ENCODE measurements around the gene AGXT.
"Not testable (repeated sequence)": the region's sequence is repeated elsewhere in the genome, so short reads cannot be mapped to it uniquely, and the experiment has no call there.

The AGXT gene

DNA sequence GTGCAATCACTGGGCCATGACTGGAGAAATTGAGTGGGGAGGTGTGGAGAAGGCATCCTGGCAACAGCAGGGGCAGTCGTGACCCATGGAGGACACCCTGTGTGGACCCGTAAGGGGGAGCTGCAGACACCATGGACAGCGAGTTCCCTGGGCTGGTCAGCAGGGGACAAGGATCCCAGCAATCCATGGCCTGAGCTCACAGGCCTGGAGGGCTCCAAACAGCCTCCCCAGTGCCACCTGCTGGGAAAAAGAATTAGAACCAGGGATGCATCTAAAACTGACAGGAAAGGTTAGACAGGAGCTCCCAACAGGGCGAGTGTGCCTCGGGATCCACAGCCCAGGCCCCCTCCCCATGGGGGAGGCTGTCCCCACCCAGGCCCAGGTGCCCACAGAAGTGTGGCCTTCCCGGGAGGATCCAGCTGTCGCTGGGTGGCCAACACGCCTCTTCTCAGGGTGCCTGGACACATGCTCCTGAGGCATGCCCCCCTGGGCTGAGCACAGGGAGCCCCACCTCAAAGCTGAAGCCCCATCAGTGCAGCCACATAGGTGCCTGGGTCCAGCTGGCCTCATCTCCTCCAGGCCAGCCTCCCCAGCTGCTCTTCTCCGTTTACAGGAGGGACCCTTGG lies 28.1 kb upstream of the AGXT start:
- DNase-seq, result peak; percentile 51 to 83

GRCh38 chr2:240846309-240846708 lies 22.3 kb upstream of the AGXT start:
- DNase-seq, result not testable (repeated sequence)

DNA sequence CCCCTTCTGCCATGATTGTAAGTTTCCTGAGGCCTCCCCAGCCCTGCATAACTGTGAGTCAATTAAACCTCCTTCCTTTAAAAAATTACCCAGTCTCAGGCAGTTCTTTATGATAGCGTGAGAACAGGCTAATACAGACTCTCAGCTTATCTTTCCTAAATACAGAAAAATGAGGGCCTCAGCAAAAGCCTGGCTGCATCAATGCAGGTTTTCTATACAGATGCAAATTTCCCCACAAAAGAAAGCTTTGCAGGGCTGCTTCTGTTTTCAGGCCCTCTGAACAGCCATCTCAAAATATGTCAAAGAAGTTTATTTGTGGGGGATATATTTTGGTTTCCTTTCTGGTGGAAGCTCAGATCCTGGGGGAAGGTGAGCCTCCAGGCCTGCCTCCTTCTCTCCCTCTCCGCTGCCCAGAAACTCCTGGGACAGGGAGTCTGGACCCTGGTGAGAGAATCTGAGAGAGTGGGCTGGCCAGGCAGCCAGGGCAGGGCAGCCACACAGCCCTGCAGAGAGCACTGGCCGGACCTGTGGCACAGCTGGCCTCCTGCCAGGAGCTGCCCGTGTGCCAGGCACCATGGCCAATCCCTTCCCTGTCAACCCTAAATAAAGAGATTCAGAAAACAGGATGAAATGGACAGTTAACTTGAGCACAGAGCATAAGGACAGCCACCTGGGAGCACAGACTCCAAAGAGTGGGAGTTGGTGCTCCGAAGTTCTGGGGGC lies 21.6 kb upstream of the AGXT start:
- DNase-seq, result no peak

DNA sequence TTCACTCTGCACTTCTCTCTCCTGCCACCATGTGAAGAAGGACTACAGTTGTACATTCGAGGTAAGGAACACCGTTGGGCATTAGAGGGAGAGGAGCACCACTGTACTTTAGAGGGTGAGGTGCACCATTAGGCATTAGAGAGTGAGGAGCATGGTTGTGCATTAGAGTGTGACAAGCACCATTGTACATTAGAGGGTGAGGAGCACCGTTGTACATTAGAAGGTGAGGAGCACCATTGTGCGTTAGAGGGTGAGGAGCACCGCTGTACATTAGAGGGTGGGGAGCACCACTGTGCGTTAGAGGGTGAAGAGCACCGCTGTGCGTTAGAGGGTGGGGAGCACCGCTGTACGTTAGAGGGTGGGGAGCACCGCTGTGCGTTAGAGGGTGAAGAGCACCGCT lies 20.8 kb upstream of the AGXT start:
- DNase-seq, result no peak

DNA sequence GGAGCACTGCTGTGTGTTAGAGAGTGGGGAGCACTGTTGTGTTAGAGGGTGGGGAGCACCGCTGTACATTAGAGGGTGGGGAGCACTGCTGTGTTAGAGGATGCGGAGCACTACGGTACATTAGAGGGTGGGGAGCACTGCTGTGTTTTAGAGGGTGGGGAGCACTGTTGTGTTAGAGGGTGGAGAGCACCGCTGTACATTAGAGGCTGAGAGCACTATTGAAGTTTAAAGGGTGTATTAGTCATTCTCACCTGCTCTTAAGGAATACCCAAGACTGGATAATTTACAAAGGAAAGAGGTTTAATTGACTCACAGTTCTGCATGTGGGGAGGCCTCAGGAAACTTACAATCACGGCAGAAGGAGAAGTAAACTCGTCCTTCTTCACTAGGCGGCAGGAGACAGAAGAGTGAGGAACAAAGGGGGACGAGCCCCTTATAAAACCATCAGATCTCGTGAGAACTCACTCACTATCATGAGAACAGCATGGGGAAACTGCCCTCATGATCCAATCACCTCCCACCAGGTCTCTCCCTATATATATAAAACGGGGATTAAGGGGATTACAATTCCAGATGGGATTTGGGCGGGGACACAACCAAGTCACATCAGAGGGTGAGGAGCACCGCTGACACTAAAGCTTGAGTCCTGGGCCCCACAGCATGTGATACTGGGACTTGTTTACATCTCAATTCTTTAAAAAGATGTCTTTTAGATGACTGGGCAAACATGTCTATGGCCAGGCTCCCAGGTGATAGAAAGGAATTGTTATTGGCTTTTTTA lies 19.5 kb upstream of the AGXT start:
- DNase-seq, result no peak

DNA sequence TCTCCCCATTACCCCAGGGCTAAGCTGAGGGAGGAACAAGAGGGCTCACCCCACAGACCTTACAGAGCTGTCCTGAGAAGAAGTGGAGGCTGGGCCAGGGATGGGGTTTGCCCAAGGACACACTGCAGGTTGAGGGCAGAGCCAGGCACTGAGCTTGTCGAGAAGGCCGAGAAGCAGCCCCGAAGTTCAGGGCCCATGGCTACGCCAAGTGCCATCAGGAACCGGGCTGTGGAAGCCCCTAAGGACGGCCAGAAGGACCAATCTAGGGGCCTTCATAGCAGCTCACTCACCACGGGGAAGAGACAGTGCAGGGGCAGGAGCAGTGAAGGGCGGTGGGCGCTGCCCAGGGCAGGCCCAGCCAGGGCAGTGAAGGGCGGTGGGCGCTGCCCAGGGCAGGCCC lies 18.6 kb upstream of the AGXT start:
- no peak for DNase-seq

DNA sequence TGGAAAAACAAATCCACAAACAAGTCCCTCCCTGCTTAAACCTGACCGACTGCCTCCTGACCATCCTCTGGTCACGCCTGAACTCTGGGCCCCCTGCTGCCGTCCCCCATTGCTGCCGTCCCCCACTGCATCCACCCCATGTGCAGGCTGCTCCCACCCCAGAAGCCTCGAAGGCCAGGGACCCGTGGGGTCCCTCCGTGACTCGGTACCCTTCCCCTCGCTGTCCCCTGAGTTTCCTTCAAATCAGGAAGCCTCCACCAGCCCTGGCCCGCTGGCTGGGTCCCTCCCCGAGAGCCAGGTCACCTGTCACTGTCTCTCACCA lies 17.9 kb upstream of the AGXT start:
- DNase-seq, result no peak

DNA sequence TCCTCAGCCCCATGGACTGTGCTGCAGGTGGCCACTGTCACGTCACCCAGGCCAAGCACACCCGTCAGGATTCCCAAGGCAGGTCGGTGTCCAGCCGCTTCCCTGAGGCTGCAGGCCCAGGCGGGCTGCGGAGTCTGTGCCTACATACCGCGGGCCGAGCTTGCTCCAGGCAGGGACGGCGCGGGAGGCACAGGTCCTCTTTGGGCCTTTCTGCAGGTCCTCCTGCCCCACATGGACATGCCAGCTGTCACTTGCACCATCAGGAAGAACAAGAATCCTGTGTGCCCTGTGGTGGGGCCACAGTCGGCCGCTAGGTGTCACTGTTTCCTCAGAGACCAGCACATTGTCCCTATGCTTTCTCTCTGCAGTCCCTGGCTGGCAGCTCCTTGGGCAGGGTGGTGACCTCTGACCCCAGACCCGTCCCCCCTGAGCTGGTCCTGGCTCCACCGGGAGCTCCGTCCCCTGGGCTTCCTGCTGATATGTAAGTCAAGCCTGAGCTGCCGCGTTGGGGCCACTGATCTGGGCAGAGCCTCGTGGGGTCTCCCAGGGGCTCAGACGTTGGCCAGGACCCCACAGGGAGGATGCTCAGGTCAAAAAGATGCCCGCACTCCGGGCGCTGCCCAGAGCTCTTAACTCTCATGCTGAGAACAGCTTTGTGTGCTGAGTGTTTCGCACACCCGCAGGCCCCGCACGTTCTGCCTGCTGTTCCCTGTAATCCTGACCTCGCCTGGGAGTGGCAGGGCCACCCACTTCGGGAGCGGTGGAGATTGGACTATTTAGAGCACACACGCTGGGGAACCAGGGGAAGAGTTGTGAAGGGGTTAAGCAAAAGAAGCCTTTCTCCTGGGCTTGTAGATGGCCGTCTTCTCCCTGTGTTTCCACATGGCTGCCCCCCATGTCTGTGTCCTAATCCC lies 17.3 kb upstream of the AGXT start:
- peak; percentile 48 to 87 for DNase-seq

- DNase-seq, result no peak
Observed at GRCh38 chr2:240852671-240853314, 15.8 kb upstream of the AGXT start.

DNA sequence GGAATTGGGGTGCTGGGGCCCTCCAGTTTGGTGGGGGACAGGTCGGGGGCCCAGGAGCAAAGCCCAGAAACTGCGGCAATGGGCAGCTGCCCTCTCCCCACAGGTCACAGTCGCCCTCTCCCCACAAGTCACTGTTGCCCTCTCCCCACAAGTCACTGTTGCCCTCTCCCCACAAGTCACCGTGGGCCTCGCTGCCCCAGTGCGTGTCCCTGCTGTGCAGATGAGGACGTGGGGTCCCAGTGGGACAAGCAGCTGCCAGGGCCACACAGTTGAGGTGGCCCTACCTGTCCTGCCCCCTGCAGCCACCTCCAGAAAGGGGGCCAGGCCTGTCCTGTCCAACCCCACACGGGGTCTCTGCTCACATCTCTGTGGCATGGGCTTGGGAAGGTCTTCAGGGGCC lies 13.0 kb upstream of the AGXT start:
- no peak for DNase-seq

GRCh38 chr2:240856151-240856980 lies 12.3 kb upstream of the AGXT start:
- peak in 1 of 2 experiments; percentile 62 for DNase-seq

- no peak for DNase-seq
Observed at GRCh38 chr2:240857039-240858008, 11.3 kb upstream of the AGXT start.

- DNase-seq, result no peak
Observed at GRCh38 chr2:240858321-240858720, 10.3 kb upstream of the AGXT start.

- no peak for DNase-seq
Observed at GRCh38 chr2:240858871-240859270, 9.8 kb upstream of the AGXT start.

DNA sequence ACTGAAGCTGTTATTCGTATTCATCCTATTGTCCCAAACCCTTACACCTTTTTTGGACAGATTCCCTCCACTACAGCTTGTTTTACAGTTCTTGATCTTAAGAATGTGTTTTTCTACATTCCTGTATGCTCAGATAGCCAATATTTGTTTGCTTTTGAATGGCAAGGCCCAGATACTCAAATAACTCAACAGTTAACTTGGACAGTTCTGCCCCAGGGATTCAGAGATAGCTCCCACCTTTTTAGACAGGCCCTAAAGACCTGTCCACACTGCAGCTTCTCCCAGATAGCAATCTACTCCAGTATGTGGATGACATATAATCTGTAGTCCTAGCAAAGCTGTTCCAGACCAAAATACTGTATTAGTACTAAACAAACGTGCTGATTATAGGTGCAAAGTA lies 7.1 kb upstream of the AGXT start:
- DNase-seq, result no peak

- DNase-seq, result no peak
Observed at GRCh38 chr2:240864475-240864874, 4.1 kb upstream of the AGXT start.

GRCh38 chr2:240865391-240865790 lies 3.2 kb upstream of the AGXT start:
- no peak for DNase-seq

- DNase-seq, result no peak
Observed at GRCh38 chr2:240869109-240869955, 708 bp downstream of the AGXT start.
